Mesendoderm (in vitro differentiated cells): ENCODE data around the gene MAPK8IP2.

Experiments used
- DNase-seq: peaks from one replicate; pipeline ENCODE4 v3.0.0; 2013
- H2AK5ac ChIP-seq: 2 replicates; pipeline ENCODE4 v1.6.1; 2013; ENCODE audit warnings: low read length, inconsistent platforms
- H2BK120ac ChIP-seq: 2 replicates; pipeline ENCODE4 v1.6.1; 2013; ENCODE audit warnings: low read depth, mild to moderate bottlenecking, low read length, moderate library complexity, mixed read lengths
- H2BK15ac ChIP-seq: replicated peaks from 2 replicates; pipeline ENCODE4 v1.6.1; 2013; ENCODE audit warnings: low read depth, mild to moderate bottlenecking, moderate library complexity
- H2BK5ac ChIP-seq: 2 replicates; pipeline ENCODE4 v1.6.1; 2013; ENCODE audit warnings: low read length, inconsistent platforms
- H3K18ac ChIP-seq: 2 replicates; pipeline ENCODE4 v1.6.1; 2013; ENCODE audit warnings: mild to moderate bottlenecking, low read length, mixed read lengths
- H3K23ac ChIP-seq: one replicate; pipeline ENCODE4 v1.6.1; 2013; ENCODE audit warnings: low read length
- H3K27ac ChIP-seq: 2 replicates; pipeline ENCODE4 v1.5.1; 2013; ENCODE audit warnings: low read depth, mild to moderate bottlenecking, inconsistent platforms, low read length, moderate library complexity
- H3K27me3 ChIP-seq: 2 replicates; pipeline ENCODE4 v1.6.1; 2013; ENCODE audit warnings: low read length, control low read depth, mild to moderate bottlenecking, inconsistent platforms; ENCODE audit not compliant: insufficient read depth, poor library complexity
- H3K36me3 ChIP-seq: 2 replicates; pipeline ENCODE4 v1.6.1; 2013; ENCODE audit warnings: low read length, inconsistent platforms; ENCODE audit not compliant: control insufficient read depth, insufficient read depth
- H3K4ac ChIP-seq: one replicate; pipeline ENCODE4 v1.6.1; 2013; ENCODE audit warnings: low read depth, mild to moderate bottlenecking, low read length, moderate library complexity
- H3K4me1 ChIP-seq: 2 replicates; pipeline ENCODE4 v1.6.1; 2013; ENCODE audit warnings: low read depth, low read length, inconsistent platforms; ENCODE audit not compliant: control insufficient read depth
- H3K4me2 ChIP-seq: 2 replicates; pipeline ENCODE4 v1.6.1; 2013; ENCODE audit warnings: low read length
- H3K4me3 ChIP-seq: 2 replicates; pipeline ENCODE4 v1.5.1; 2013; ENCODE audit warnings: mild to moderate bottlenecking, low read length
- H3K56ac ChIP-seq: one replicate; pipeline ENCODE4 v1.6.1; 2013; ENCODE audit warnings: low read length
- H3K79me1 ChIP-seq: 2 replicates; pipeline ENCODE4 v1.6.1; 2013; ENCODE audit warnings: low read length, inconsistent platforms
- H3K79me2 ChIP-seq: 2 replicates; pipeline ENCODE4 v1.6.1; 2013; ENCODE audit warnings: mild to moderate bottlenecking, low read length; ENCODE audit not compliant: control insufficient read depth, insufficient read depth
- H3K9ac ChIP-seq: 2 replicates; pipeline ENCODE4 v1.6.1; 2013; ENCODE audit warnings: low read length, inconsistent platforms
- H4K5ac ChIP-seq: one replicate; pipeline ENCODE4 v1.6.1; 2013; ENCODE audit warnings: low read length
- H4K8ac ChIP-seq: one replicate; pipeline ENCODE4 v1.6.1; 2013; ENCODE audit warnings: low read depth, mild to moderate bottlenecking, control low read depth, low read length, moderate library complexity
- WGBS: extraction: QIAGEN DNeasy Blood & Tissue Kit; methylation state at CpG from one replicate; pipeline ENCODE4 v1.1.7; 2013; ENCODE audit warnings: low lambda C conversion rate, missing lambda C conversion rate; ENCODE audit not compliant: insufficient coverage; ENCODE audit errors: extremely low coverage; 5-methylcytosine and 5-hydroxymethylcytosine counted together

MAPK8IP2 gene

DNA sequence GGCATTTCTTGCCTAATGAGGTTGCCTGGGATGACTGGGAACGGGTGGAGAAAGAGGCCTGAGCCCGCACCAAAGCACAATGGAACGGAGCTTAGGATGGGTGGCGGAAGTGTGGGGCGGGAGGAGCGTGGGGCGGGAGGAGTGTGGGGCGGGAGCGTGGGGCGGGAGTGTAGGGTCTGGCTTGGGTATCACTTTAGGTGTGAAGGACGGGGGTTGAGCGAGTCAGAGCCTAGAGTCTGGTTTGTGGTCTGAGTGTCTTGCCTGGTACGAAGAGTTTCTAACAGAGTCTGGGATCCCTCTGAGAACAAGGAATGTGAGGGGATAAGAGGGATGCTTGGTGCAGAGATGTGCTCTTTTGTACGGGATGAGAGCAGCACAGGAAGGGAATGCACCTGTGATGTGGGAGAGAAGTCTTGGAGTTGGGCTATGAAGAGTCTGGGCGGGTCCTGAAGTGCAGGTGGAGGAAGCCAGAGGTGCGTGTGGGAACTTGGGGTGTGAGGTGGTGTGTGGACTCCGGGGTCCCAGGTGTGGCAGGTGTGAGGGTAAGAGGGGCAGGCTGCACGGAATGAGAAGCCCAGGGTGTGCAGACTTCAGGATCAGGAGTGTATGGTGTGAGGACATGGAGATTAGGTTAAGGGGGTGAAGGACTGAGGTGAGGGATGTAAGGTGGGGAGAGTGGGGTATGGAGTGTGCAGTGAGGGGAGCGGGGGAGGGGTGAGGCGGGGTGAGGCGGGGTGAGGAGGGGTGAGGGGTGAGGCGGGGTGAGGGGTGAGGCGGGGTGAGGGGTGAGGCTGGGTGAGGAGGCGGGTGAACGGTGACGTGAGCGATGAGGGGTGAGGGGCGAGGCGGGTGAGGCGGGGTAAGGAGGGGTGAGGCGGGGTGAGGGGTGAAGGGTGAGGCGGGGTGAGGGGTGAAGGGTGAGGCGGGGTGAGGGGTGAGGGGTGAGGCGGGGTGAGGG lies 38.9 kb upstream of the MAPK8IP2 start:
- no peak overlapping the region for H2BK15ac ChIP-seq
- H4K5ac ChIP-seq = no peak overlapping the region
- no peaks in the 10 kb centered on the region for H3K27me3 ChIP-seq
- H3K9ac ChIP-seq = no peak overlapping the region
- no peak overlapping the region for H3K27ac ChIP-seq
- H3K4me2 ChIP-seq = no peak overlapping the region
- H3K79me1 ChIP-seq = no peaks in the 10 kb centered on the region
- no CpG with 5 or more reads among the region's 34 CpGs for WGBS
- no peak overlapping the region for H3K18ac ChIP-seq
- H3K56ac ChIP-seq = no peak overlapping the region
- no peak overlapping the region for H3K23ac ChIP-seq
- H3K36me3 ChIP-seq = no peaks in the 10 kb centered on the region
- no peak overlapping the region for H2BK5ac ChIP-seq
- H4K8ac ChIP-seq = no peak overlapping the region
- H3K79me2 ChIP-seq = no peaks in the 10 kb centered on the region
- no peaks in the 10 kb centered on the region for H3K4me1 ChIP-seq
- H2AK5ac ChIP-seq = no peak overlapping the region
- DNase-seq = peak; percentile 25
- no peak overlapping the region for H2BK120ac ChIP-seq
- no peak overlapping the region for H3K4ac ChIP-seq
- no peak overlapping the region for H3K4me3 ChIP-seq

DNA sequence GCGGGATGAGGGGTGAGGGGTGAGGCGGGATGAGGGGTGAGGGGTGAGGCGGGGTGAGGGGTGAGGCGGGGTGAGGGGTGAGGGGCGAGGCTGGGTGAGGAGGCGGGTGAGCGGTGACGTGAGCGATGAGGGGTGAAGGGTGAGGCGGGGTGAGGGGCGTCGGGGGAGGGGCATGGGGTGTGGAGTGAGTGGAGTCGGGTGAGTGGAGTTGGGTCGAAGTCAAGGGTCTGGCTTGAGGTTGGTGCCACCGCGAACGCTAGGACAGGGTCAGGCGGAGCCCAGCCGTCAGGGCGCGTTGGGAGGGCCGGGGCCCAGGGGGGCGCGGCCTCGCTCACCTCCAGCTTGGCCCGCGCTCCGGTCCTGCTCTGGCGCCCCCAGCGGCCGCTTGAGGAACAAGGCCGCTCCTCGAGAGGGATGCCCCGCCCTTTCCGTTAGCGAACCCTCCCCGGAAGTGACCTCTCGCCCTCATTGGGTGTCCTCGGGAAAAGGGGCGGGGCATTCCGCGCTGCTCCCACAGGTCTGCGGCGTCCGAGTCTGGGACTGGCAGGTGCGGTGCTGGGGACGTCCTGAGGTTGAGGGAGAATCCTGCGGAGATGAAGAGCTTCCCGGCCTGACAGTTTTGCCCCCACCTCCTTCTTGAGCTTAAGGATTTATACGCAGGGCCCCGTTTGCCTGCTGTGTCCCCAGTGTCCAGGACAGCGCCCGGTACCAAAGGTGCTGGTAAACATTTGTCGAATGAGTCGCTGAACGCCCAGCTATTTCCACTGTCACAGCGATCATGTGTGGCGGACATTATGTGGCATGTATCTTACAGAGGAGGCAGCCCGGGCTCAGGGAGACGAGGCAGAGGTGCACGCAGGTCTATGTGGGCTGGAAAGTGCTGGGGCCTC lies 37.8 kb upstream of the MAPK8IP2 start, which contains the start of gene SYCE3:
SYCE3 (minus strand) TSS at position 397 of the 890 bp plus-strand sequence. CDS start 6,514 bp downstream, outside the sequence.
- H3K4me2 ChIP-seq = peak within 1 kb of the TSS; percentile 99
- H3K27ac ChIP-seq = no peak within 1 kb of the TSS
- no peaks in the 10 kb centered on the region for H3K27me3 ChIP-seq
- H3K79me1 ChIP-seq = no peaks in the 10 kb centered on the region
- no peaks in the 10 kb centered on the region for H3K36me3 ChIP-seq
- no peak within 1 kb of the TSS for H3K4ac ChIP-seq
- no peaks in the 10 kb centered on the region for H3K4me1 ChIP-seq
- peak within 1 kb of the TSS; percentile 76 for H3K9ac ChIP-seq
- H3K4me3 ChIP-seq = peak within 1 kb of the TSS; percentile 70
- H4K8ac ChIP-seq = no peak within 1 kb of the TSS
- no peak within 1 kb of the TSS for H2BK5ac ChIP-seq
- peak within 1 kb of the TSS; percentile 84 for H3K56ac ChIP-seq
- no peak within 1 kb of the TSS for H3K23ac ChIP-seq
- no peaks in the 10 kb centered on the region for H3K79me2 ChIP-seq
- no peak within 1 kb of the TSS for H4K5ac ChIP-seq
- no peak within 1 kb of the TSS for H2BK15ac ChIP-seq
- H2AK5ac ChIP-seq = no peak within 1 kb of the TSS
- DNase-seq = peak; percentile 96
- H3K18ac ChIP-seq = no peak within 1 kb of the TSS
- H2BK120ac ChIP-seq = no peak within 1 kb of the TSS
- WGBS = no CpG with 5 or more reads among the region's 61 CpGs

DNA sequence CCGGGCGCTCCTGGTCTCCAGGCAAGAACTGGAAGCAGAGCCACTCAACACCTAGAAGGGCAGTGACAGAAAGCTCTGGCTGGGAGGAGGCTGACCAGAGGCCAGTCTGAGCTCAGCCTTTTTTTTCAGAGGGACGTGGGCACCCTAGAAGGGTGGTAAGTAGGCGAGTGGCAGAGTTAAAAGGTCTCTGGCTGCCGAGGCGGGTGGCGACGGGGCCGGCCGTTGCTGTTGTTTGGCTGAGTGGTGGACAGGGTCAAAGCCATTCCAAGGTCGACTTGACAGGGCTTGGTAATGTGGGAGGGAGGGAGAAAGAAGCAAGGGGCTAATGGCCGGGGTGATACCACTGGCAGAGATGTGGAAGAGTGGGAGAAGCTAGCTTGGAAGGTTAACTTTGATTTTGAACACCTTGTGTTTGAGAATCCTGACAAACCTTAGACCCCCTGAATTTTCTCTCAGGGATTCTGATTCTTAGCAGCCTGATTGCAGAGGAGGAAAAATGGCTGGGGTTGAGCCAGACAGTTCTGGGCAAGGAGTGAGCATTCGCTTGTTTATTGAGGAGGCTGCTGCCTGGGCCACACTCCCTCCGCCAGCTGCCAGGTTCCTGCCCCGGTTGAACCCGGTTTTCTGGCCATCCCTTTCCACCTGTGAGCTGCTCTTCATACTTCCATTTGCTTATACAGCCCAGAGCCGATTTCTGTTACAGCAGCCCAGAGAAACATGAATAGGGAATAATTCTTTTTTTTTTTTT lies 37.0 kb upstream of the MAPK8IP2 start:
- Histone ChIP-seq H3K4me3 (peak overlapping the region; percentile 70), H3K79me1 (no peaks in the 10 kb centered on the region), H3K4me2 (peak overlapping the region; percentile 99), H3K56ac (peak overlapping the region; percentile 84), H3K18ac (no peak overlapping the region), H3K79me2 (no peaks in the 10 kb centered on the region), H4K8ac (no peak overlapping the region), H3K27me3 (no peaks in the 10 kb centered on the region), H2BK15ac (no peak overlapping the region), H3K4ac (no peak overlapping the region), H3K4me1 (no peaks in the 10 kb centered on the region), H3K36me3 (no peaks in the 10 kb centered on the region), H3K23ac (no peak overlapping the region), H2BK120ac (no peak overlapping the region), H4K5ac (no peak overlapping the region), H3K27ac (no peak overlapping the region), H3K9ac (peak overlapping the region; percentile 76), H2BK5ac (no peak overlapping the region), H2AK5ac (no peak overlapping the region)
- no peak for DNase-seq
- WGBS = no CpG with 5 or more reads among the region's 17 CpGs

DNA sequence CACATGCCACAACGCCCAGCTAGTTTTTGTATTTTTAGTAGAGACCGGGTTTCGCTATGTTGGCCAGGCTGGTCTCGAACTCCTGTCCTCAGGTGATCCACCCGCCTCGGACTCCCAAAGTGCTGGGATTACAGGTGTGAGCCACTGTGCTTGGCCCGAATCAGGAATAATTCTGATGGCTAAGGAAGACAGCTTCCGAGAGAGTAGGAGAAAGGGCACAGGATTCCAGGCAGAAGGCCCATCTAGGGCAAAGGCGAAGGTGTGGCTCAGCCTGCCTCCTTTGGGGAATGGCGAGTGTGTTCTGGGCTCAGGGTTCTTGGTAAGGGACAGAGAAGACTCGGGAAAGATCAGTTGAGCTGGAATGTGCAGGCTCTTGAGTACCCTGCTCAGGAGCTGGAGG lies 36.3 kb upstream of the MAPK8IP2 start:
- no peak overlapping the region for H3K9ac ChIP-seq
- no peak overlapping the region for H3K23ac ChIP-seq
- H2BK5ac ChIP-seq = no peak overlapping the region
- H3K18ac ChIP-seq = no peak overlapping the region
- H3K4me3 ChIP-seq = no peak overlapping the region
- DNase-seq = no peak
- no peaks in the 10 kb centered on the region for H3K79me1 ChIP-seq
- H2BK15ac ChIP-seq = no peak overlapping the region
- H3K27me3 ChIP-seq = no peaks in the 10 kb centered on the region
- peaks cover 3% of the 10 kb centered on the region for H3K36me3 ChIP-seq
- no peaks in the 10 kb centered on the region for H3K79me2 ChIP-seq
- H4K8ac ChIP-seq = no peak overlapping the region
- WGBS = no CpG with 5 or more reads among the region's 11 CpGs
- no peaks in the 10 kb centered on the region for H3K4me1 ChIP-seq
- H3K27ac ChIP-seq = no peak overlapping the region
- no peak overlapping the region for H2AK5ac ChIP-seq
- no peak overlapping the region for H2BK120ac ChIP-seq
- no peak overlapping the region for H4K5ac ChIP-seq
- no peak overlapping the region for H3K4me2 ChIP-seq
- H3K56ac ChIP-seq = no peak overlapping the region
- H3K4ac ChIP-seq = no peak overlapping the region

DNA sequence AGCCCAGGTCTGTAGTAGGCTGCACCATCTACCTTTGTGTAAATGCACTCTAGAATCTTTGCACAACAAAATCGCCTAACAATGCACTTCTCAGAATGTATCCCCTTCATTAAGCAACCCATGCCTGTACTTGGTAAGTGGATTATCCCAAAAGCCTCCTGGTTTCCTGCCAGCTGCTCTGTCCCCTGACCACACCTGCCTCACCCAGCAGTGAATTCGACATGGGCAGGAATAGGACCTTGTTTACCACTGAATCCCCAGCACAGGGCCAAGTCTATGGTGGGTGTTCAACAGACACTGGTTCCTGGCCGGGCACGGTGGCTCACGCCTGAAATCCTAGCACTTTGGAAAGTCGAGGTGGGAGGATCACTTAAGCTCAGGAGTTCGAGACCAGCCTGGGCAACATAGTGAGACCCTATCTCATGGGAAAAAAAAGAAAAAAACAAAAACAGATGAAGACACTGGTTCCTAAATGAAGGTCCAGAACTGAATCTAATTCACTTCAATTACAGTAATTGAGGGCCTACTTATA lies 32.8 kb upstream of the MAPK8IP2 start:
- Histone ChIP-seq H3K56ac (no peak overlapping the region), H3K4ac (no peak overlapping the region), H2AK5ac (no peak overlapping the region), H3K4me3 (no peak overlapping the region), H2BK5ac (no peak overlapping the region), H3K4me1 (no peaks in the 10 kb centered on the region), H3K36me3 (peaks cover 19% of the 10 kb centered on the region), H3K4me2 (no peak overlapping the region), H3K23ac (no peak overlapping the region), H3K18ac (no peak overlapping the region), H3K9ac (no peak overlapping the region), H4K5ac (no peak overlapping the region), H3K27ac (no peak overlapping the region), H2BK15ac (no peak overlapping the region), H4K8ac (no peak overlapping the region), H3K27me3 (no peaks in the 10 kb centered on the region), H3K79me2 (no peaks in the 10 kb centered on the region), H3K79me1 (no peaks in the 10 kb centered on the region), H2BK120ac (no peak overlapping the region)
- DNase-seq = no peak
- WGBS = no CpG with 5 or more reads among the region's 7 CpGs
